ENCODE results near the gene KLF5.

The KLF5 gene

GRCh38 chr13:73059460-73060250 lies 850 bp downstream of the KLF5 start:
- DNase-seq (ENCODE audit: low read depth) = no peak

- no peak for DNase-seq (ENCODE audit: low read depth)
These were observed 1.7 kb downstream of the KLF5 start for GRCh38 chr13:73060251-73061160.

GRCh38 chr13:73061473-73061872 lies 2.7 kb downstream of the KLF5 start:
- DNase-seq (ENCODE audit: low read depth) = no peak

- DNase-seq (ENCODE audit: low read depth) = no peak
These were observed 3.1 kb downstream of the KLF5 start for GRCh38 chr13:73061876-73062275.

GRCh38 chr13:73062468-73062867 lies 3.7 kb downstream of the KLF5 start:
- DNase-seq (ENCODE audit: low read depth) = no peak

- DNase-seq (ENCODE audit: low read depth) = no peak
These were observed 4.4 kb downstream of the KLF5 start for GRCh38 chr13:73063166-73063565.

- no peak for DNase-seq (ENCODE audit: low read depth)
These were observed 6.2 kb downstream of the KLF5 start for GRCh38 chr13:73065036-73065435.

GRCh38 chr13:73065665-73066340 lies 7.0 kb downstream of the KLF5 start:
- DNase-seq (ENCODE audit: low read depth) = no peak

- DNase-seq (ENCODE audit: low read depth) = no peak
These were observed 10.5 kb downstream of the KLF5 start for GRCh38 chr13:73069206-73069805.

- no peak for DNase-seq (ENCODE audit: low read depth)
These were observed 11.8 kb downstream of the KLF5 start for GRCh38 chr13:73070451-73071098.

GRCh38 chr13:73072239-73072900 lies 13.6 kb downstream of the KLF5 start:
- no peak for DNase-seq (ENCODE audit: low read depth)

GRCh38 chr13:73073050-73073449 lies 14.2 kb downstream of the KLF5 start:
- no peak for DNase-seq (ENCODE audit: low read depth)

- no peak for DNase-seq (ENCODE audit: low read depth)
These were observed 15.2 kb downstream of the KLF5 start for GRCh38 chr13:73074014-73074413.

- no peak for DNase-seq (ENCODE audit: low read depth)
These were observed 16.1 kb downstream of the KLF5 start for GRCh38 chr13:73074926-73075325.

- DNase-seq (ENCODE audit: low read depth) = no peak
These were observed 16.7 kb downstream of the KLF5 start for GRCh38 chr13:73075546-73075945.

GRCh38 chr13:73075954-73076353 lies 17.1 kb downstream of the KLF5 start:
- no peak for DNase-seq (ENCODE audit: low read depth)

GRCh38 chr13:73077865-73078264 lies 19.1 kb downstream of the KLF5 start:
- no peak for DNase-seq (ENCODE audit: low read depth)

GRCh38 chr13:73079359-73079758 lies 20.6 kb downstream of the KLF5 start:
- DNase-seq (ENCODE audit: low read depth) = no peak

- no peak for DNase-seq (ENCODE audit: low read depth)
These were observed 22.6 kb downstream of the KLF5 start for GRCh38 chr13:73081256-73081915.

- DNase-seq (ENCODE audit: low read depth) = no peak
These were observed 23.7 kb downstream of the KLF5 start for GRCh38 chr13:73082471-73082870.

- no peak for DNase-seq (ENCODE audit: low read depth)
These were observed 24.1 kb downstream of the KLF5 start for GRCh38 chr13:73082895-73083294.
